GM21737 (cell line): ENCODE data around the gene QSER1.

Experiments used
- ATAC-seq: cut with Tn5 transposase; IDR thresholded peaks from one replicate; pipeline ENCODE4 v1.9.1; 2021; ENCODE audit warnings: mild to moderate bottlenecking, moderate library complexity; ENCODE audit not compliant: unreplicated experiment

The QSER1 gene

DNA sequence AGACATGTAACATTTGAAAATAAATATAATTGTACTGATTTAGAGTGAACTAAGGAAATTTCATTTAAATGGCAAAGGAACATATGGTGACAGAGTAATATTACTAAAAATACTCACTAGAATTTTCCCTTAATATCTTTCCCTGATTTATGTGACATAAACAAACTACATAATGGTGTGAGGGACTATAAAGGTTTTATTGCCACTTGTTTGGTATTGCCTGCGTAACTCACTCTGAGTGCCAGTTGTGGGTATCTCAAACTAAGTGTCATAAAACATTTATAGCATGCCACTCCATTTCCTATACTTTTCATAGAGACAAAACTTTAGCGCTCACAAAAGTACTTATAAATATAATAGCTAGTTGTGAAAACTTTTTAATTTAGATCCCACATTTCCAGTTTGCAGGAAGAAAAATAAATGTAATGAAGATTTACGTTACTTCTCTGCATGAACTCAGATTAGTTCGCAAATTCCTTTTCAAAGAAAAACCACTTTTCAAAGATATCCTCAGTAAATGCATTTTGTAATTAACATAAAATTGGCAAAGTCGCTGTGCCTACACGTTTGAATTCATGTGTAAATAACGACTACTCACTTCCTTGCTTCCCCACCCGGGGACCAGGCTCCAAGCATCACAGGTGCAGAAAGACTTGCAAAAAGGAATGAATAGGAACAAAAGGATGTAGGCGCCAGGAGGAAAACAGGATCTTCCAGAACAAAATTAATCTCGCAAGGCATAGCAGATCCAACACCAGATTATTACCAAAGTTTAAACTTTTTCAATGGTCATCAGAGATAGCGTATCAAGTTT is 1.6 kb upstream of the QSER1 start:
- ATAC-seq: no peak

DNA sequence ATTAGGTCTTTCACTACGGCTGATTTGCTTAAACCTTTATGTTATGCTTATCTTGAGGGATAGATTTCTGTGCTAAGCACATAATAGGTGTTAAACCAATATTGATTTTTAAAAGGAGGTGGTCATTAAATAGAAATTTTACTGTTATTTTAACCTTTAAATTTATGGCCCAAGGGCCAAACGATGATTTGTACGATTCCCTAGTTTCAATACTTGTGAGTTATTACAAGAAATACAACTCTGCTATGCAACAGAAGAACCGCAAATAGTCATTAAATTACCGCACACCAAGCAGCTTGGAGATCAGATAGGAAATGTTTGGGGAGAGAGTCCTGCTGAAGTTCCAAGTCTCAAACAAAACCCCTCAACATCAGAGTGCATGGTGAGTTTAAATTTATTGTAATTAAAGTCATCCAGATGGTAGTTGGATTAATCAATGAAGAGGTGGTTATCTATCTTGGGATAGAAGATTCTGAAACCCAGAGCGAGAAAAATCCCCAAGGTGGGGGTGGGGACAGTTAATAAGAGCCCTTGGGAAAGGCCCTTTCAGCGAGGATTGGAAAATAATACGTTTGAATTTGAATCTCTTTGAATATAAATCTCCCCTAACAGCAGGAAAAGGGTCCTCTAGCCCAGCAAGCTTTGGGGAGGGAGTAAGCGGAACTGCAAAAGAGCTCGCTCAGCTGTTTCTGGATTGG is 805 bp upstream of the QSER1 start:
- ATAC-seq: no peak

DNA sequence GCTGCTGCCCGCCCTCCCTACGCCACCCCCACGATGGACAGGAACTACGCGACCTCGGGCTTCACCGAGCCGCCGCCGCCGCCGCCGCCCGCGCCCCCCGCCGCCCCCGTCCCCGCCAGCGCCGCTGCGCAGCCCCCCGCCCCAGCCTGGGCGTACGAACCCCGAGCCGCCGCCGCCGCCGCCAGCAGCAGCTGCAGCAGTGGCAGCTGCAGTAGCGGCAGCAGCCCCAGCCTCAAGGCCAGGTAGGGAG is 407 bp downstream of the QSER1 start:
- ATAC-seq: no peak

DNA sequence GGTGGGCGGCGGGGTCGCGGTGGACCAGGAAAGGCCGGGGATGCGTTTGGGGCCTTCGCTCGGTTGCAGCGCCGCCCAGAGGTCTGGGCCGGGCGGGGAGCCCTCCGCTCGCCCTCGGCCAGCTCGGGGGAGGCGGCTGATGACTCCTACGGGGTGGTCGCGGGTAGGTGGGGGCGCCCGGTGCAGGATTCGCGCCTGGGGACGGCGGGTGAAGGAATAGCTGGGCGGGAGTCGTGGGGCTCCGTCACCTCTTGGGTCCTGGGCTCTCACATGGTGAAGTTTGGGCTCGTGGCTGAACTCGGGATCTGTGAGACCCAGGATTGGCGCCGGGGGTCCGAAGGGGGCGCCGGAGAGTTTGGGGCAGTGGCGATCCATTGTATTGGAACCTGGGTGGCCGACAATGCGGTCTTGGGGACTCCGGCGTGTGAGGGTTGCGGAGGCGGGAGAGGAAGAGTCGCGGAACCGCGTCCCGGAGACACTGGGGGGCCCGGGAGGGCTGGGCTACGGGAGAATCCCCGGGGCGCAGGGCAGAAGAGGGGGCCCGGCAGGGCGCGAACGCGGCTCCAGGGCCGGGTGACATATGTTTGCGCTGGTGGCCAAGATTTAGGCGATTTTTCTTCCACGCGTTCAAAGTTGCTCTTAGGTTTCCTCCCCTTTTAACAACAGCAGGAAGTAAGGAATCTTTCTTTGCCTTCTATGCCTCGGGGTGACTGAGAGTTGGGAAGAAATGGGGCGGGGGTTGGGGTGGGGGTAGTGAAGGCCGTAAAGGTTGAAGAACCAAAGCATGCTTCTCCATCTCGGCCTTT is 935 bp downstream of the QSER1 start:
- peak; percentile 31 for ATAC-seq

DNA sequence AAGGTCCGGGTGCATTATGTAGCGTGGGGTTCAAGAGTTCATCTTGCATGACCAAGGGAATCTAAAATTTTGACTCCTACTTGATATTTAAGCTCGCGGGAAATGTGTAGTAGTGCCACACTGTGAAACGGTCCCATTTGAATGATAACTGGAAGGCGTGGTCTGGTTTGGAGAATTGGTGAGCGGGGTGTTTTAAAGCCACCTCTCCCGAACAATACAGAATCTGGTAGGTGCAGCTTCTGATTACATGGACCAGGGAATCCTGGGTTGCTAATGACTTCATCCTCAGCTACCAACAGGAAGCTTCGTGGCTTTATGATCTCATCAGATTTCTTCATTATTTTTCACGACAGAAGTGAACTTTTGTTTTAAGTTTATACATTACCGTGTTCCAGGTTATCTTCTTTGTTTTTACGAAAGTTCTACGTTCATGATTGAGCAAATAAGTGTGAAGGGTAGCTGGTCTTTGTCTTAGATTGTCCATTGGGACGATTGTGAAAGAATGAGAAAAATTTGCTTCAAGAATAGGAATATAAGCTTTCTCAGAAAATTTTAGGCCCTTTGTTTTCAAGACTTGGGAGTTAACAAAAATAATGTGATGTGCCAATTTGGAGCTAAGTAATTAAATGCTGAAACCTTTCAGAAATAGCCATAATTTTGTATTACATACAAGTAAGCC is 1.7 kb downstream of the QSER1 start:
- ATAC-seq: no peak

DNA sequence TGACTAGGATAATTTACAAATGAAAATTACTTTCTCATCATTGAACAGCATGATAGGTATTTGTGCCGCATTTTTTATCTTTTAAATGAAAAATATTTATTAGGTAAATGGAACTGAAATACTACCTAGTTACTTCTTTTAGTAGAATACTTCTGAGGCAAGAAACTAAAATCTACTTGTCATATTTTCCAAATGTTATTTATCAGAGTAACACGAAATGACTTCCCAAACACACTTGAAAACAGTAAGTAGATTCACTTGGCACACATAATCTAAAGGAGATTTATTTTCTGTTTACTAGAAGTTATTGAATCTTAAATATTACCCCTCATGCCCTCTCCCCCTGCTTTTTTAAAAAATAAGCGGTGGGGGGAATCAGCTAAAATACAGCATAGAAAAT is 2.3 kb downstream of the QSER1 start:
- no peak for ATAC-seq

DNA sequence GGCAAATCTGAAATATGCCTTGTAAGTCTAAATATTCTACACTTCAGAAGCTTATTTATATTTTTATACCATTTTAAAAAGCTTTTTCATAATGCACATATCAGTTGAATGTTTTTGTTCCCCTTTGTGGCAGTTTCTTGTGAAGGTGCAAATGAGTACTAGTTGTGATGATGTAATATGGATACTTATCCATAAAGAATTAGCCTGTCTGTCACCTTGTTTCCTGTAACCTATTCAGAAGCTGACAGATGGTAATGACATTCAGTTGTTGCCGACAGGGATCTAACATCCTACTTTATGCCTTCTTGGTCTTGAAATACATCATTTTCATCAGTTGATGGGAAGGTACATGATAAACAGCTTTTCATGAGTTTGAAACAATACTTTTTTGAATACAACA is 2.9 kb downstream of the QSER1 start:
- ATAC-seq: no peak

DNA sequence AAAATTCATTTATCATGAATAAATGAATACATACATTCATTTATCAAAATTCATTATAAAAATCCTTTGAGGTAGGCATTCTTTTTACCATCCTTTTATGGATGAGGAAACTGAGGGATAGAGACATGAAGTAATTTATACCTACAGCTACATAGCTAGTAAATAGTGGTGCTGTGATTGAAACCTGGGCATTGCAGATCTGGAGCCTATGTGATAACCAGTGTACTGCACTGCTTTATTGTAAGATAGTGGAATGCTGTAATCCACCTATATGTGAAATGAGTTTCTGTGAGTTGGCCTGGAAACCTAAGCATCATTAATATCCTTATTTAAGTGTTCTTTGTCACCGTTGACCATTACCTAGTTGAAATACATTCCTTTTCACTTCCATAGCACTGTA is 4.5 kb downstream of the QSER1 start:
- ATAC-seq: no peak

DNA sequence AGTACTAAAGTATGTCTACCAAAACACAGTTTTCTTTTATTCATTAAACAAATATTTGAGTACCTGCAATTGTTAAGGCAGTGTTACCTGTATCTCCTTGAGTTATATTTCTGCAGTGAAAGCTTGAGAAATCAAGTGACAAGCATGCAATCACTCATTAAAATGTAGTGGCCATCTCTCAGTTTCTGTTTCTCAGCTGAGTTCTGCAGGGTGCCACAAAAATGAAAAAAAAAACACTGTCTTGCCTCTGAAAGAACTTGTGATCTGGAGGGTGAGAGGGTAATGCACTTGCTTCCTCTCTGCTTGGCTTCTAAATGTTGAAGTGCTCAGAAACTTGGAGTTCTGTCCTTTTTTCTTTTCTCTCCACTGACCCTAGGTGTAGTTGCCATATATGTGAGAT is 6.8 kb downstream of the QSER1 start:
- ATAC-seq: peak; percentile 56

DNA sequence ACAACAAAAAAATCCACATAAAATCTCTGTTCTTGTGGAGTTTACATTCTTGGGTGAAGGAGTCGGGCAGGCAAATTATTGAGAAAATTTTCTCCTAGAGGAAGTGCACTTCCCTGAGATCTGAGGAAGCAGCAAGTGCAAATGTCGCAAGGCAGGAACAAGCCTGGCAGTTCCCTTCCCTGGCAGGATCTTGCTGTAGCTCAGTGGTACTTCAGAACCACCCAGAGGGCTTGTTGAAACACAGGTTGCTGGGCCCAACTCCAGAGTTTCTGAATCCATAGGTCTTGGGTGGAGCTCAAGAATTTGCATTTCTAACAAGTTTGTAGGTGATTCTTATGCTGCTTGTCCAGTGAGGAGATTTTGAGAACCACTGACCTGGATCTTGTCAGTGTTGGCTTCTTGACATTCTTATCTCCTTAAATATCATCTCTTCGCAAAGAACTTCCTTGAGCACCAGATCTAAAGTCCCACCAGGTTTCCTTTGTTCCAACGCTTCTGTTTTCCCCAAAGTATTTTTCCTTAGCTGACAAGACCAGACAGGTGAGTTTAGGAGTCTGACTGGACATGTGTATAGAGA is 9.6 kb downstream of the QSER1 start:
- no peak for ATAC-seq

DNA sequence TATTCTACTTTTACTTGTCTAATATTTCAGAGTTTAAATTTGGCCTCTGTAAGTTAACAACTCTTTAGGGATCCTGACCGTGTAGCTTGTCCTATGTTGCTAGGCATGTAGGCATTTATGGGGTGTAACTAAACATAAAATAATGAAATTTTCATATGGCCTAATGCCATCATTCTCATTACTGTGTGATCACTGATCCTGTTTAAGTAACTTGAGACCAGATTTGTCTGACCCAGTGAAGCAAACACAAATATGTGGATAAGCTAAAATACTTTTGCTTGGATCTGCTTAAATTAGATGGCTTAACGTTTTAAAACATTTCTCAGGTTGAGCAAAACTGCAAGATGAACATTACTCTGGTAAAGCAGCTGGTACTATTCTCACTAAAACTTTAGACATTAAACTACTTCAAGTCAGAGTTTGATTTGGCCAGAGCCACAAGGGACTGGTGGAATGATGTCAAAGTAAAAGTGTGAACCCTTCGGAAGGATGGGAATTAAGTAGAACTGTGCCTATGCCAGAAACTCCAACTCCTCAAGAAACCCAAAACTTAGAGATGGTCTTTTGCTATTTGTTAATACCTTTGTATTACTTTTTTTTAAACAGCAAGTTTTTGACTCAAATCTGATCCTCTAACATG is 12.5 kb downstream of the QSER1 start:
- no peak for ATAC-seq

DNA sequence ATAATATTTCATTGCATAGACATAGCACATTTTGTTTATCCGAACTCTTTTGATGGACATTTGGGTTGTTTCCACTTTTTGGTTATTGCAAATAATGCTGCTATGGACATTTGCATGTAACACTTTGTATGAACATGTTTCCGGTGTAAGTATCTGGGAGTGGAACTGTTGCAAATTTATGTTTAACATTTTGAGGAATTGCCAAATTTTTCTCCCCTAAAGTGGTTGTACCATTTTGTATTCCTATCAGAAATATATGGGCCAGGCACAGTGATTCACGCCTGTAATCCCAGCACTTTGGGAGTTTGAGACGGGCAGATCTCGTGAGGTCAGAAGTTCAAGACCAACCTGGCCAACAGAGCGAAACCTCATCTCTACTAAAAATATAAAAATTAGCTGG is 16.0 kb downstream of the QSER1 start:
- ATAC-seq: no peak

DNA sequence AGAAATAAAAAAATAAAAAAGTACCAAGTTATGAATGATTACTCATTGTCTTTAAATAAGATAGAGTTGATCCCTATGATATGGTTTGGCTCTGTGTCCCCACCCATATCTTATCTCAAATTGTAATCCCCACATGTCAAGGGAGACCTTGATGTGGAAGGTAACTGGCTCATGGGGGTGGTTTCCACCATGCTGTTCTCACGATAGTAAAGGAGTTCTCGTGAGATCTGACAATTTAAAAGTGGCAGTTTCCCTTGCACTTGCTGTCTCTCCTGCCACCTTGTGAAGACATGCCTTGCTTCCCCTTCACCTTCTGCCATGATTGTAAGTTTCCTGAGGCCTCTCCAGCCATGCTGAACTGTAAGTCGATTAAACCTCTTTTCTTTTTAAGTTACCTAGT is 18.8 kb downstream of the QSER1 start:
- no peak for ATAC-seq

DNA sequence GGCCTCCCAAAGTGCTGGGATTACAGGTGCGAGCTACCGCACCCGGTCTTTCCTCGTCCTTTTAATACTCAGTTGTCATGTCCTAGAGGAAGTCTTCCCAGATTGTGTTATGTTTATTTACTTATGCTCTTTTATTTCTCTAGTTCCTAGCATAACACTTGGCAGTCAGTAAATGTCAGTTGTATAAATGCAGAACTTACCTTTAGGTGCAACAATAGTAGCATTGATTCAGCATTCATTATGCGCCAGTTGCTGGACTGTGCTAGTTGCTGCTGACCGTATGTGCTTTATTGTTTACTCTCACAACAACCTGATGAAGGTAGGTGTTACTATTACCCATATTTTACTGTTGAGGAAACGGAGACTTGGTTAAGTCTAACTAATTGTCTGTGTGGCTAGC is 20.8 kb downstream of the QSER1 start:
- no peak for ATAC-seq

DNA sequence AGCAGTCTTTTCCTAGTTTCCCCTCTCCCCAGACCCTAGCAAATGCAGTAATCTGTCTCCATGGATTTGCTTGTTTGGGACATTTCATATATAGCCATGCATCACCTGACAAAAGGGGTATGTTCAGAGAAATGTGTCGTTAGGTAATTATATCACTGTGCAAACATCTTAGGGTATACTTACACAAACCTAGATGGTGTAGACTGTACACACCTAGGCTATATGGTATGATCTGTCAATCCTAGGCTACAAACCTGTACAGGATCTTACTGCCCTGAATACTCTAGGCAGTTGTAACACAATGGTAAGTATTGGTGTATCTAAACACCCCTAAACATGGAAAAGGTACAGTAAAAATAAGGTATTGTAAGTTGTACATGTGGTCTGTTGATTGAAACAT is 23.8 kb downstream of the QSER1 start:
- no peak for ATAC-seq

DNA sequence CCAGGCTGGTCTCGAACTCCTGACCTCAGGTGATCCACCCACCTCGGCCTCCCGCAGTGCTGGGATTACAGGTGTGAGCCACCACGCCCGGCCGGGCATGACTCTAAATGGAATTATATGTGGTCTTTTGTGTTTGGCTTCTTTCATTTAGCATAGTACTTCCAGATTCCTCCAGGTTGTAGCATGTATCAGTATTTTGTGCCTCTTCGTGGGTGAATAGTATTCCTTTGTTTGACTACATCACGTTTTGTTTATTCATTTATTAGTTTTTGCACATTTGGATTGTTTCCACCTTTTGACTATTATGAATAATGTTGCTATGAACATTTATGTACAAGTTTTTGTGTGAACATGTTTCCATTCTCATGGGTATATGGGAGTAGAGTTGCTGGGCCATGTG is 24.4 kb downstream of the QSER1 start:
- ATAC-seq: no peak

DNA sequence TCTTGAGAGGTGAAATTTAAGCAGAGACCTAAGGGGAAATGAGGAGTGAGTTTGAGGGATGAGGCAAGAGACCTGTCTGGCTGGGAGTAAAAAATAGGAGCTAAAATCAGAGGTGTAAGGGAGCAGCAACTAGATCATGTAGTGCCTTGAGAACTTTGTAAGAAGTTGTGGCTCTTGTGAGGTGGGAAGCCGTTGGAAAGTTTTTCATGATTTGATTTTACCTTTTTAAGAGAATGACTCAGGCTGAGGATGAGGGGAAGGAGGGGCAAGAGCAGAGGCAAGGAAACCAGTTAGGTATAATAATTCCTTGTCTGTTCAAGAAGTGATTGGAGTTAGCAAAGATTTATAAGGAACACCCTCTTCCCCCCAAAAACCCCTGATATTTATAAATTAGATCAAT is 25.8 kb downstream of the QSER1 start:
- no peak for ATAC-seq

DNA sequence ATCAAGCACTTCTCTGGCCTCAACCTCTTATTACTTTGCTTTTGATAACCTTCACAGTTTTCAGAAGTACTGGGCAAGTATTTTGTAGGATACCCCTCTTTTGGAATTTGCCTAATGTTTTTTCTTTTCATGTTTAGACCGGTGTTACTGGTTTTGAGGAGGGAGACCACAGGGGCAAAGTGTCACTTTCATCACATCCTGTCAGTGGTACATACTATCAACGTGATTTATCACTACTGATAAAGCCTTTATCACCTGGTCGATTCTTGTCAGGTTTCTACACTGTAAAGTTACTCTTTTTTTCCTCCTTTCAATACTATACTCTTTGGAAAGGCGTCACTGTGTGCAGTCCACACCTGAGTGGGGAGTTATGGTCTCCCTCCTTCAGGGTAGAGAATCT is 26.7 kb downstream of the QSER1 start:
- ATAC-seq: no peak

DNA sequence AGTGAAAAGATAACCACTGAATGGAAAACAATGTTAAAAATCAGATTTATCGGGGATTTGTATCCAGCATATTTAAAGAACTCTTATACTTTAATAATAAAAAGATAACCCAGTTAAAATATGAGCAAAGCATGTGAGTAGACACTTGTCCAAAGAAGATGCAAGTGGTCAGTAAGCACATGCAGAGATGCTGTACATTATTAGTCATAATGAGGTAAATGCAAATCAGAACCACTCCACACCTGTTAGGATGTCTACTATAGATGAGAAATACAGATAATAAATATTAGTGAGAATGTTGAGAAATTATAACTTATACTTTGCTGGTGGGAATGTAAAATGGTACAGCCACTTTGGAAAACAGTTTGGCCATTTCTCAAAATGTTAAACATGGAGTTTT is 28.0 kb downstream of the QSER1 start:
- ATAC-seq: no peak

DNA sequence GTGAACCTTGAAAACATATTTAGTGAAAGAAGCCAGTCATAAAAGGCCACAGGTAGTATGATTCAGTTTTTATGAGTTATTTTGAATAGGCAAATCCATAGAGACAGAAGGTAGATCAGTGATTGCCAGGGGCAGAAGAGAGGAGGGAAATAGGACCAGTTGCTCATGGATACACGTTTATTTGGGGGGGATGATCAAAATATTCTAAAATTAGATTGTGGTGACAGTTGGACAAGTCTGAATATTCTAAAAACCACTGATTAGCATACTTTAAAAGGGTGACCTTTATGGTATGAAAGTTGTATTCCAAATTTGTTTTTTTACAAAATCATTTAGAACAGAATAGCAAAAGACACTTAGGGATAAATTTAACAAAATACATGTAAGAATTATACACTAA is 28.6 kb downstream of the QSER1 start:
- ATAC-seq: no peak

DNA sequence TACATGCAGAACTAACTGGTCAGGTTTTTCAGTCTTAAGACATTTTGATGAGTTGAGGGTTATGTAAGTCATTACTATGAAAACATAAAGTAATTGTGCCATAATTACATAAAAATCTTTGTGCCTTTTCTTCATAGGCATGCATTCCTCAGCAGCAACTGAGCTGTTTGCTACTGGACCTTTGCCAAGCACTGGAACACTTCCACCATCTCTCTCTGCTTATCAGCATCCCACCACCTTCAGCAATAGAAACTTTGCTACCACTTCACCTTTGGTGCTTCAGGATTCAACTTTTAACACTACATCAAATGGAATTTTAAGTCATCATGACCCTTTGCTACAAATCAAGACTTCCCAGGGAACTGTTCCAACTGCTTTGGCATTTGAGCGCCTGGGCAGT is 39.0 kb downstream of the QSER1 start:
- ATAC-seq: no peak
